Stimulated activated CD8-positive, alpha-beta memory T cell treated with anti-CD3 and anti-CD28 coated beads, Interleukin-4, amount 100 ng/mL, for 48 hours (primary cell): ENCODE measurements around the gene TERF2IP.
A peak's percentile ranks its signal among the peaks of the same experiment; 100 is the strongest.

ENCODE experiments used
- DNase-seq: peaks from one replicate; pipeline ENCODE4 v3.0.0-alpha.2; 2020

The TERF2IP gene

GRCh38 chr16:75647492-75648264, at the start of gene TERF2IP, which contains the start of gene KARS1:
Gene TERF2IP (plus strand): TSS chr16:75647773. CDS start chr16:75647883, 110 bp downstream.
Gene KARS1 (minus strand): TSS chr16:75647665. CDS start chr16:75647639, 26 bp downstream.
- DNase-seq: peak; percentile 94

- DNase-seq: no peak
These were observed 47.9 kb upstream of the TERF2IP start for GRCh38 chr16:75599452-75600277.

- DNase-seq: no peak
These were observed 44.3 kb upstream of the TERF2IP start for GRCh38 chr16:75603241-75603640.

GRCh38 chr16:75606507-75606906, 41.1 kb upstream of the TERF2IP start:
- DNase-seq: no peak

GRCh38 chr16:75614066-75614897, 33.3 kb upstream of the TERF2IP start:
- no peak for DNase-seq

GRCh38 chr16:75615619-75616018, 32.0 kb upstream of the TERF2IP start:
- DNase-seq: no peak

GRCh38 chr16:75616521-75617010, 31.0 kb upstream of the TERF2IP start:
- DNase-seq: no peak

- no peak for DNase-seq
These were observed 30.5 kb upstream of the TERF2IP start for GRCh38 chr16:75617121-75617520.

GRCh38 chr16:75618780-75619179, 28.8 kb upstream of the TERF2IP start:
- no peak for DNase-seq

- peak; percentile 39 for DNase-seq
These were observed 27.0 kb upstream of the TERF2IP start for GRCh38 chr16:75620326-75621169.

GRCh38 chr16:75621170-75621477, 26.4 kb upstream of the TERF2IP start:
- DNase-seq: no peak

- peak; percentile 99 for DNase-seq
These were observed 24.6 kb upstream of the TERF2IP start, which contains the start of gene ADAT1 for GRCh38 chr16:75622761-75623605. Gene ADAT1 (minus strand): TSS chr16:75623281. CDS start chr16:75620799, 2,482 bp downstream.

- DNase-seq: no peak
These were observed 22.6 kb upstream of the TERF2IP start for GRCh38 chr16:75624921-75625334.

GRCh38 chr16:75626806-75627205, 20.8 kb upstream of the TERF2IP start:
- no peak for DNase-seq

GRCh38 chr16:75627851-75628250, 19.7 kb upstream of the TERF2IP start:
- no peak for DNase-seq

- no peak for DNase-seq
These were observed 19.2 kb upstream of the TERF2IP start for GRCh38 chr16:75628351-75628750.

- DNase-seq: no peak
These were observed 18.4 kb upstream of the TERF2IP start for GRCh38 chr16:75629132-75629531.

- DNase-seq: no peak
These were observed 17.5 kb upstream of the TERF2IP start for GRCh38 chr16:75630052-75630451.

- no peak for DNase-seq
These were observed 14.7 kb upstream of the TERF2IP start for GRCh38 chr16:75632857-75633256.

GRCh38 chr16:75635036-75635435, 12.5 kb upstream of the TERF2IP start:
- no peak for DNase-seq

GRCh38 chr16:75640598-75640997, 7.0 kb upstream of the TERF2IP start:
- DNase-seq: no peak
